H1 (cell line): Measurements from ENCODE around the gene NCOA6. TPM values are rescaled to one million over a fixed set of nuclear protein-coding genes. Genes with fewer than 3 reads are reported as not detected.

Experiments
- CTCF ChIA-PET: fragments of 300-600 bp; sonication (Branson Sonifier 250); formaldehyde crosslinking; loops from one replicate; lab custom pipeline; 2021; ENCODE audit not compliant: partially characterized antibody; lab: Charles Lee
- POLR2A ChIA-PET: fragments of 300-600 bp; sonication (Branson Sonifier 250); formaldehyde crosslinking; loops from one replicate; lab custom pipeline; 2021; ENCODE audit warnings: inconsistent platforms; ENCODE audit not compliant: partially characterized antibody; lab: Charles Lee
- DNase-seq, 2 experiments: peaks; one replicate each; pipeline versions ENCODE4 v3.0.0 to v3.0.0-alpha.2; 2010 to 2022; ENCODE audit warnings: low spot score in 2 of 2, low read depth in 1 of 2, mixed read lengths in 1 of 2
- FAIRE-seq: peaks from 2 replicates; lab custom pipeline; 2011; peaks lifted over from hg19 to GRCh38; lab: Jason Lieb, UNC
- H2AFZ ChIP-seq: 2 replicates; pipeline ENCODE4 v1.8.1; 2012; ENCODE audit warnings: low read length, inconsistent platforms
- H2AK5ac ChIP-seq: 2 replicates; pipeline ENCODE4 v1.6.1; 2013; ENCODE audit warnings: low read depth, low read length
- H2BK120ac ChIP-seq: replicated peaks from 2 replicates; pipeline ENCODE3; 2013; ENCODE audit warnings: low read depth, low read length, inconsistent platforms
- H2BK12ac ChIP-seq: 2 replicates; pipeline ENCODE4 v1.6.1; 2013; ENCODE audit warnings: low read depth, low read length
- H2BK15ac ChIP-seq: 2 replicates; pipeline ENCODE4 v1.6.1; 2013; ENCODE audit warnings: low read length
- H2BK20ac ChIP-seq: 2 replicates; pipeline ENCODE4 v1.6.1; 2013; ENCODE audit warnings: low read length
- H2BK5ac ChIP-seq: 2 replicates; pipeline ENCODE4 v1.6.1; 2013; ENCODE audit warnings: low read depth, low read length
- H3K14ac ChIP-seq: 2 replicates; pipeline ENCODE4 v1.6.1; 2013; ENCODE audit warnings: inconsistent platforms; ENCODE audit not compliant: insufficient read length
- H3K18ac ChIP-seq: 2 replicates; pipeline ENCODE4 v1.6.1; 2013; ENCODE audit warnings: low read length; ENCODE audit errors: extremely low read depth
- H3K23ac ChIP-seq: 2 replicates; pipeline ENCODE4 v1.6.1; 2013; ENCODE audit warnings: inconsistent platforms; ENCODE audit not compliant: insufficient read length
- H3K23me2 ChIP-seq: 2 replicates; pipeline ENCODE4 v1.6.1; 2013; ENCODE audit warnings: low read depth, low read length
- H3K27ac ChIP-seq: 2 replicates; pipeline ENCODE4 v1.6.1; 2011; ENCODE audit warnings: low read depth, low read length, inconsistent platforms
- H3K27me3 ChIP-seq, 4 experiments: replicated peaks in 1 of 4; 1 replicate in 1 of 4; 2 replicates in 3 of 4; pipeline versions ENCODE4 v1.6.1 to v1.8.1; 2011 to 2013; ENCODE audit warnings: low read length in 3 of 4, mild to moderate bottlenecking in 3 of 4, inconsistent platforms in 2 of 4, mixed read lengths in 2 of 4, moderate library complexity in 1 of 4; ENCODE audit not compliant: control insufficient read depth in 3 of 4, insufficient read depth in 3 of 4; ENCODE audit errors: extremely low read depth in 1 of 4
- H3K36me3 ChIP-seq, 4 experiments: 2 replicates each; pipeline versions ENCODE4 v1.6.1 to v1.8.1; 2011 to 2013; ENCODE audit warnings: mild to moderate bottlenecking in 4 of 4, low read length in 3 of 4, moderate library complexity in 2 of 4, control low read depth in 1 of 4, inconsistent platforms in 1 of 4; ENCODE audit not compliant: insufficient read depth in 4 of 4, control insufficient read depth in 2 of 4
- H3K4ac ChIP-seq: replicated peaks from 2 replicates; pipeline ENCODE3; 2013; ENCODE audit warnings: low read length, low read depth, mixed read lengths, inconsistent platforms; ENCODE audit not compliant: insufficient read length
- H3K4me1 ChIP-seq, 4 experiments: replicated peaks in 1 of 4; 1 replicate in 1 of 4; 2 replicates in 3 of 4; pipeline versions ENCODE4 v1.6.1 to v1.8.1; 2011 to 2013; ENCODE audit warnings: low read length in 3 of 4, inconsistent platforms in 2 of 4, mixed read lengths in 1 of 4; ENCODE audit not compliant: insufficient read depth in 4 of 4, control insufficient read depth in 3 of 4
- H3K4me2 ChIP-seq, 2 experiments: 2 replicates each; pipeline versions ENCODE4 v1.6.1 to v1.8.1; 2011 to 2013; ENCODE audit warnings: low read depth in 2 of 2, low read length in 2 of 2, control low read depth in 1 of 2, inconsistent platforms in 1 of 2, mild to moderate bottlenecking in 1 of 2; ENCODE audit not compliant: insufficient read depth in 1 of 2
- H3K4me3 ChIP-seq, 4 experiments: fragments of 200-600, 300-600 bp in 1 of 4; sonication (generic), shearing (Covaris generic), sonication (Bioruptor Twin) in 1 of 4; 2 replicates each; pipeline versions ENCODE4 v1.5.1 to v1.8.1; 2011 to 2016; ENCODE audit warnings: low read length in 4 of 4, low read depth in 3 of 4, control low read depth in 2 of 4, inconsistent platforms in 2 of 4, mild to moderate bottlenecking in 2 of 4, mixed read lengths in 1 of 4, moderate library complexity in 1 of 4; ENCODE audit not compliant: insufficient read depth in 2 of 4; ENCODE audit errors: extremely low read depth in 1 of 4
- H3K56ac ChIP-seq: replicated peaks from 2 replicates; pipeline ENCODE3; 2013; ENCODE audit warnings: low read depth, mild to moderate bottlenecking, mixed read lengths, low read length, inconsistent platforms; ENCODE audit not compliant: insufficient read length
- H3K79me1 ChIP-seq: 2 replicates; pipeline ENCODE4 v1.6.1; 2013; ENCODE audit warnings: low read depth, low read length, control low read depth
- H3K79me2 ChIP-seq, 2 experiments: 2 replicates each; pipeline versions ENCODE4 v1.6.1 to v1.8.1; 2012 to 2013; ENCODE audit warnings: low read length in 2 of 2, mild to moderate bottlenecking in 2 of 2, inconsistent platforms in 1 of 2; ENCODE audit not compliant: insufficient read depth in 2 of 2, control insufficient read depth in 1 of 2
- H3K9ac ChIP-seq, 4 experiments: replicated peaks in 1 of 4; 1 replicate in 1 of 4; 2 replicates in 3 of 4; pipeline versions ENCODE4 v1.6.1 to v1.8.1; 2011 to 2013; ENCODE audit warnings: low read depth in 3 of 4, low read length in 3 of 4, control low read depth in 2 of 4, mild to moderate bottlenecking in 2 of 4, moderate library complexity in 2 of 4, inconsistent platforms in 1 of 4; ENCODE audit errors: extremely low read depth in 1 of 4
- H3K9me3 ChIP-seq, 2 experiments: 2 replicates each; pipeline versions ENCODE4 v1.6.1 to v1.8.1; 2012 to 2013; ENCODE audit warnings: mild to moderate bottlenecking in 2 of 2, moderate library complexity in 2 of 2, control low read depth in 1 of 2, inconsistent platforms in 1 of 2, low read depth in 1 of 2, low read length in 1 of 2, mixed read lengths in 1 of 2; ENCODE audit not compliant: insufficient read depth in 2 of 2
- H4K20me1 ChIP-seq, 2 experiments: replicated peaks in 1 of 2; 2 replicates each; pipeline versions ENCODE3 to v1.8.1; 2011 to 2013; ENCODE audit warnings: inconsistent platforms in 2 of 2, low read length in 2 of 2, mild to moderate bottlenecking in 1 of 2; ENCODE audit not compliant: insufficient read depth in 2 of 2, control insufficient read depth in 1 of 2
- H4K5ac ChIP-seq: 2 replicates; pipeline ENCODE4 v1.6.1; 2013; ENCODE audit warnings: low read length, low read depth, mixed read lengths, inconsistent platforms; ENCODE audit not compliant: insufficient read length
- H4K8ac ChIP-seq: 2 replicates; pipeline ENCODE4 v1.8.0; 2013; ENCODE audit warnings: mild to moderate bottlenecking, moderate library complexity, low read length, inconsistent platforms; ENCODE audit not compliant: insufficient read depth; ENCODE audit errors: extremely low read depth
- H4K91ac ChIP-seq: replicated peaks from 2 replicates; pipeline ENCODE3; 2013; ENCODE audit warnings: low read length, mixed read lengths, inconsistent platforms; ENCODE audit not compliant: insufficient read length
- CHD2 ChIP-seq: IDR thresholded peaks from 2 replicates; pipeline ENCODE4 v1.6.1; 2012; ENCODE audit warnings: low read length, improper control_type of control experiment
- FOSL1 ChIP-seq: IDR thresholded peaks from 2 replicates; pipeline ENCODE4 v1.6.1; 2011; ENCODE audit warnings: mild to moderate bottlenecking, low read depth, low read length, moderate library complexity; ENCODE audit not compliant: insufficient read depth
- POLR2AphosphoS5 ChIP-seq: IDR thresholded peaks from 2 replicates; pipeline ENCODE4 v1.6.1; 2011; ENCODE audit warnings: low read depth, low read length
- SP1 ChIP-seq: IDR thresholded peaks from 2 replicates; pipeline ENCODE4 v1.6.1; 2011; ENCODE audit warnings: low read depth, low read length
- WGBS, 2 experiments: shearing (Covaris generic) in 1 of 2; methylation state at CpG; one replicate each; pipeline versions ENCODE4 v1.1.6 to v1.1.7; 2013 to 2015; ENCODE audit warnings: low lambda C conversion rate in 2 of 2, mixed read lengths in 2 of 2, inconsistent platforms in 1 of 2, low coverage in 1 of 2, missing lambda C conversion rate in 1 of 2; ENCODE audit not compliant: insufficient replicate concordance in 2 of 2, insufficient coverage in 1 of 2, insufficient read length in 1 of 2; ENCODE audit errors: extremely low coverage in 1 of 2, missing lambda C conversion rate in 1 of 2; 5-methylcytosine and 5-hydroxymethylcytosine counted together
- polyA plus RNA-seq, 7 experiments: library from polyadenylated mRNA; depleted of rRNA in 3 of 7; stranded (reverse) in 5 of 7; unstranded in 2 of 7; fragments of >200 nt in 5 of 7; fragments of 200-250 nt in 2 of 7; gene quantifications; 1 replicate in 5 of 7; 2 replicates in 1 of 7; 4 replicates in 1 of 7; pipeline versions ENCODE4 v1.2.1 to v1.2.3, GENCODE V29; 2011 to 2013; ENCODE audit warnings: missing spikeins in 2 of 7, mixed read lengths in 2 of 7
- total RNA-seq: library from RNA; stranded (reverse); fragmentation: NEBNext Ultra II Directional; extraction: Animal tissue kit (Norgen Biotek cat#: 25700); gene quantifications from 2 replicates; pipeline ENCODE4 v1.2.1, GENCODE V29; 2021

The NCOA6 gene
- total and polyA plus RNA-seq, 2 of the 8 experiments (the other 6 are each of a cell fraction or from before 2014, with no cell fraction given): 9.0 to 9.5 TPM

DNA sequence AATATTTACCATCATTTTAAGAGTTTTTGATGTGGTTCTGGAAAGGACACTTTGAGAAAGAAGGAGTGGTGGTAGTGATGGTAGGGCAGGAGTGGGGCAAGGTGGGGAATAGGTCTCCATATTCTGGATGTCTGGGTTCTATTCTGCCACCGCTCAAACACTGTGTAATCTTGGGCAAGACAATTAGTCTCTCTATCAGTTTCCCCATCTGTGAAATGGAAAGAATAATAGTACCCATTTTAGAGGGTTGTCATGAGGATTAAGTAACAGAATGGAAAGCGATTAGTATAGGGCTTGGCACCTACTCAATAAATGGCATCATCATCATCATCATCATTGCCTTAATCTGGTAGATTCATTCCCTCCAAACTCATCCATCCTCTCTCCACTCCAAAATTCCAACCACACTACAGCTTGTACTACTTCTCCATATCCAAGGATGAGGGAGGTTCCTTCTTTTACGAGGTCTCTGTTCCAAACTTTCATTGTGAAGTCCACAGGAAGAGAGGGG is 48.2 kb upstream of the NCOA6 start:
- Histone ChIP-seq H4K8ac (no peak overlapping the region), H3K79me1 (no peaks in the 10 kb centered on the region; the same call in 1 of the 2 replicates), H2AFZ (no peak overlapping the region; the same call in 1 of the 2 replicates), H4K20me1 (peaks cover 0 to 2% of the 10 kb centered on the region in 2 experiments), H2AK5ac (no peak overlapping the region), H2BK120ac (no peak overlapping the region), H3K36me3 (peaks cover 0 to 2% (median 0%) of the 10 kb centered on the region in 4 experiments; a peak in 1 of 8 replicates), H3K4ac (no peak overlapping the region), H3K23ac (no peak overlapping the region), H4K5ac (no peak overlapping the region), H2BK5ac (no peak overlapping the region), H3K79me2 (peaks cover 0 to 11% of the 10 kb centered on the region in 2 experiments; a peak in 1 of 4 replicates), H3K4me3 (peak overlapping the region in 3 of 4 experiments; percentile 73 to 88 (median 76); a peak in 2 of 8 replicates), H4K91ac (no peak overlapping the region), H2BK15ac (no peak overlapping the region), H3K27me3 (peaks cover 0 to 17% (median 13%) of the 10 kb centered on the region in 4 experiments; a peak in 6 of 7 replicates), H3K4me2 (peak overlapping the region; percentile 92 to 95; a peak in 3 of 4 replicates), H3K27ac (no peak overlapping the region), H3K56ac (no peak overlapping the region), H3K4me1 (peaks cover 0 to 10% (median 5%) of the 10 kb centered on the region in 4 experiments; a peak in 4 of 7 replicates), H3K9ac (no peak overlapping the region), H3K18ac (no peak overlapping the region), H3K9me3 (no peaks in the 10 kb centered on the region), H3K14ac (no peak overlapping the region), H3K23me2 (peaks cover 14% of the 10 kb centered on the region), H2BK20ac (no peak overlapping the region), H2BK12ac (no peak overlapping the region)
- ChIA-PET CTCF (interaction anchor here (0.5 to 6.6 kb wide), 31 partner anchors 9 to 435 kb away, joined by 3 to 64 read pairs (median 5); partner anchors contain the start of genes GSS and MYH7B), POLR2A (interaction anchor here (1.0 to 2.2 kb wide), 3 partner anchors 30 to 393 kb away, joined by 3 to 8 read pairs (median 4); partner anchors contain the start of genes GSS and MYH7B)
- DNase-seq (no peak), FAIRE-seq (no peak)
- WGBS, 2 experiments: 82% methylated on average over 3 of the region's 3 CpGs; no CpG with 5 or more reads in 1 of the 2 experiments
- TF ChIP-seq POLR2AphosphoS5: no peak
- no peak for TF ChIP-seq FOSL1
- TF ChIP-seq SP1: no peak
- TF ChIP-seq CHD2: no peak
